GM12865 (cell line): ENCODE data around the gene ING5.

Experiments used
- DNase-seq: peaks from one replicate; pipeline ENCODE4 v3.0.0; 2010; ENCODE audit warnings: low read depth
- H3K4me3 ChIP-seq: 2 replicates; pipeline ENCODE4 v1.5.1; 2011; ENCODE audit warnings: mild to moderate bottlenecking, low read depth, low read length, control low read depth
- CTCF ChIP-seq: IDR thresholded peaks from 2 replicates; pipeline ENCODE4 v1.5.1; 2011; ENCODE audit warnings: low read length, control low read depth, low read depth, inconsistent platforms; ENCODE audit not compliant: insufficient read depth; ENCODE audit errors: missing control alignments

ING5 gene

GRCh38 chr2:241690202-241690717 is 11.6 kb upstream of the ING5 start:
- no peak overlapping the region for H3K4me3 ChIP-seq
- no peak for TF ChIP-seq CTCF
- no peak for DNase-seq

- no peak overlapping the region for H3K4me3 ChIP-seq
- no peak for TF ChIP-seq CTCF
- DNase-seq: no peak
Observed at GRCh38 chr2:241692448-241692847, 9.4 kb upstream of the ING5 start.

GRCh38 chr2:241695651-241696050 is 6.2 kb upstream of the ING5 start:
- TF ChIP-seq CTCF: no peak
- no peak for DNase-seq
- no peak overlapping the region for H3K4me3 ChIP-seq

- peak overlapping the region; percentile 87 for H3K4me3 ChIP-seq
- DNase-seq: no peak
- peak; percentile 38 for TF ChIP-seq CTCF
Observed at GRCh38 chr2:241701149-241701398, 765 bp upstream of the ING5 start.

GRCh38 chr2:241702155-241703031 is 554 bp downstream of the ING5 start:
- peak overlapping the region; percentile 92 for H3K4me3 ChIP-seq
- peak; percentile 72 for TF ChIP-seq CTCF
- peak; percentile 94 for DNase-seq

- DNase-seq: no peak
- H3K4me3 ChIP-seq: peak overlapping the region; percentile 92
- no peak for TF ChIP-seq CTCF
Observed at GRCh38 chr2:241703032-241703604, 1.3 kb downstream of the ING5 start.

GRCh38 chr2:241706537-241706936 is 4.7 kb downstream of the ING5 start:
- no peak for DNase-seq
- no peak overlapping the region for H3K4me3 ChIP-seq
- no peak for TF ChIP-seq CTCF
